SIG-M5 treated with dmso at 0.1 percent for 504 hours (cell line): Measurements from ENCODE around the gene MTCP1.

Source experiments
- DNase-seq: peaks from one replicate; lab custom pipeline; 2025; ENCODE audit not compliant: unreplicated experiment; lab: John Stamatoyannopoulos, UW

MTCP1 gene

DNA sequence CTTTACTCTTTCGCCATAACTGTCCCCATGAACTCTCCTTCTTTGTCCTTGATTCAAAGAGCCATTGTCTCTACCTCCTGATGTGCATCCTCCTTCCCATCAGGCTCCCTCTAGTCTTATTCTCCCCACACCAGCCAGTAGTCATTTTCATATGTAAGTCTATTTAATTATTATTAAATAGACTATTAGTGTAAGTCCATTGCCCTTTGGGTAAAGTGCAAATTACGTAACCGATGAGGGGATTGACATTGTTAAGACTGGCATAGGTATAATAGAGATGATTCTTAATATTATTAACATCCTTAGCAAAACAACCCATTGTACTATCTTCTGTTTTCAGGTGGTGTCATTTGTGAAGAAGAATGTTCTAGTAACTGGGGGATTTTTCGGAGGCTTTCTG, 16.7 kb downstream of the MTCP1 start:
- no peak for DNase-seq

DNA sequence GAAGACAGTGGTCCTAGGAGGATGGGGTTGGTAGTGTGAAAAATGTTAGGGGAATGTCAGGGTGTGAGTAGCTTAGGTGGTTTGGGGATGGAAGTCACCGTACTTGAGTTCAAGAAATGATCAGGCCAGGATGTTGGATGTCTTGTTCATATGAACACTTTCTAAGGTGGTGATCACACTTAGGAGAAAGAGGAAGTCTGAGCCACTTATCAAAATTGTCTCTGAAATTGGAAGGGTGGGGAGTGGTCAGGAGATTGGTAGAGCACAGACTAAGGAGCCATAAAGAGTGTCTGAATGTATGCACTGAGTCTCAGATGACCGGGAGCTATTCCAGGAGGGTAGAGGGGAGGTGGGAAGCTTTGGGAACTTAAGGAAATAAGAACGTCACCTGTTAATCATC, 17.3 kb downstream of the MTCP1 start:
- DNase-seq: no peak

DNA sequence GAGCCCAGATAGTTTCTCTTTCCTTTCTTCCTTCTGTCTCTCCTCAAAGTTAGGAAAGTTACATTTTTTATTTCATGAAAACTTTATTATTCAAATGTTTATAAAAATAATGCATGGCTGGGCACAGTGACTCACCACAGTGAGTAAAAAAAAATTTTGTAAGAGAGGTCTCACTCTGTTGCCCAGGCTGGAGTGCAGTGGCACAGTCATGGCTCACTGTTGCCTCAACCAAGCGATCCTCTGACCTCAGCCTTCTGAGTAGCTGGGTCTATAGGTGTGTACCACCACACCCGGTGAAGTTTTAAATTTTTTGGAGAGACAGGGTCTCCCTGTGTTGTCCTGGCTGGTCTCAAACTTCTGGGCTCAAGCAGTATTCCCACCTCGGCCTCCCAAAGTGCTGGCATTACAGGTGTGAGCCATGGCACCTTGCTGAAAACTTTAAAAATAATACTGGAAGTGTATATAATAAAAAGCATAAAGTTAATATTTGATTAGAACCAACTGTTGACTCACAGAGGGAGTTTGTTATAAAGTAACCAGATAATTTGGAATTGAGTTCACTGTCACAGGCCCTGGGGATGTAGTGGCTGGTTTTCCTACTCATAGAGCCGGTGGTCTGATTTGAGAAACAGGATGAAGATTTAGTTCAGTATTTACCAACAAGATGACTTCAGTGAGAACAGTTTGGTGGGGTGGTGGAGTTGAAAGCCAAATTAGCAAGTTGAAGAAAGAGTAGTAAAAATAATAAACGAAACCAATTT, 18.0 kb downstream of the MTCP1 start:
- no peak for DNase-seq

DNA sequence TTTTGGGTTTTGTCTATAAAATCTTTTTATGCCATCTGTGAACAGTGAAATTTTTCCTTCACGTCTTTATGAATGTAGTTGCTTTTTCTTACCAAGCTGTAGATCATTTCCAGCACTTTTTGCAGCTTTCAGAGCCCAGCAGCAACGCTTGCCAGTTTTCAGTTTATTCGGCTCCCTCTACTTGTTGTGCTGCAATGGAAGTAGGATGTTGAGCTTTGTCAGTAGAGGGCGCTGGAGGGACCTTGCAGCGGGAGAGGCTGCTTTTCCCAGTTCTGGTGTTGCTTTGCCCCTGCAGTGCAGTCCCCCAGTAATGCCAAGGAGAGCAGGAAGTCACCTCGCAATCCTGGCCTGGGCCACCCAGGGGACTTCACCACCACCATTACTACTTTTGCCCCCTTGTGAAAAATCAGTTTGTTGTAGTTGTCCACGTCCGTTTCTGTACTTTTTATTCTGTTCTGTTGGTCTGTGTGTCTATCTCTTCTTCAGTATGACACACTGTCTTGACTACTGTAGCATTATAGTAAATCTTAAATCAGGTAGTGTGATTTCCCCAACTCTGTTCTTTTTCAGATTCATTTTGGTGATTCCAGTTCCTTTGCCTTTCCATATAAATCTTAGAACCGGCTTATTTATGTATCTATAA, 21.8 kb downstream of the MTCP1 start:
- DNase-seq: peak; percentile 56

DNA sequence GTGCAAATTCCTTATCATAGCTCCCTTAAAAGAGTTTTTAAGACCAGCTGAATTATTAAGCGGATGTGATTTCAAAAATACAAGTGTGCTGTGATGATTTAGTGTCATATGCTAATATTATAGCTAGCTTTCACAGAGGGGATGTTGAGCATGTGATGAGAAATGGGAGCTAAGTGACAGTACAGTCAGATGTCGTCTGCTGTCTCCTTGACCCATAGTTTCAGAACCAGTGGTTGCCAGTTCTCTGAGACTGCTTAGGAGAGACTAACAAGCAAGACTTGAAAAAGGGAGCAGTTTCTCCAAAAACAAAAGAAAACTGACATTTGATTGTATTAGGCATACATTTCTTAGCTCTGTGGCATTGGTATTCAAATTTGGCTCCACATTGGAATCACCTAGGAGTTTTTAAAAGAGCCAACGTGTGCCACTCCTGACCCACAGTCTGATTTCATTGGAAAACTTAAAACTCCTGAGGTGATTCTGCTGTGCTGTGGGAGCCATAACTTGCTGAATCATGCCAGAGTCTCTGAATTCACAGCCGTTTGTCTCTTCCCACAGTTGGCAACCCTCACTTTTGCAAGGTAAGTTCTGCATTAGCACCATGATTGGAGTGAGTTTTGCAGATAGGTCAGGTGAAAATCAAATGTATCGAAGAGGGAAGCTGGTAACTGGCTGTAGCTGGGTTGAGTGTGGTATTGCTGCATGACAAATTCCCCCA, 24.0 kb downstream of the MTCP1 start:
- no peak for DNase-seq

DNA sequence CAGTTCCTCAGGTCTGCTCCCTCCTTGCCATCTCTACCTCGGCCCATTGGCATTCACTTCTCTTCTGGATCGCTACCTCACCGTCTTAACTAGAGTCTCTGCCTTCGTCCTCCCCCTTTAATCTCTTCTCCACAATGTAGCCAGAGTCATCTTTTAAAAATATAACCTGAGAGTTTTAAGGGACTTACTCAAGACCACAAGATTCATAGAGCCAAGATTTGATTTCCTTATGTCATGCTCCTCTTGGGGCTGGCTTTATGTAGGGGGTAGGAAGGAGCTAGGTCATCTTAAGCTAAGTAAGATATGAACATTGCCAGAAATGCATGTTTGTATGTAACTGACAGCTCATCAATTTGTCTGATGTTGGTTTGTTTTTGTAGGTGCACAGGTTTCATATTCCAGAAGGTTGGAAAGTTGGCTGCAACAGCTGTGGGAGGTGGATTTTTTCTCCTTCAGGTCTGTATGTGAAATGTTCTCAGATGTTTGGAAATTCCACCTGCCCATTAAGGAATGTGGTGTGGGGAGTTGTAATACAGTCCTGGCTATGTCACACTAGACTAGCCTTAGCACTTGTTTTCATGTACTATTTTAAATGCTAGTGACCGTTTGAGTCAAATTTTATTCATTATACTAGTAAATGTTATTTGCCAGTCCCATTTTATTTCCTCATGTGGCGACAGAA, 24.7 kb downstream of the MTCP1 start:
- no peak for DNase-seq

DNA sequence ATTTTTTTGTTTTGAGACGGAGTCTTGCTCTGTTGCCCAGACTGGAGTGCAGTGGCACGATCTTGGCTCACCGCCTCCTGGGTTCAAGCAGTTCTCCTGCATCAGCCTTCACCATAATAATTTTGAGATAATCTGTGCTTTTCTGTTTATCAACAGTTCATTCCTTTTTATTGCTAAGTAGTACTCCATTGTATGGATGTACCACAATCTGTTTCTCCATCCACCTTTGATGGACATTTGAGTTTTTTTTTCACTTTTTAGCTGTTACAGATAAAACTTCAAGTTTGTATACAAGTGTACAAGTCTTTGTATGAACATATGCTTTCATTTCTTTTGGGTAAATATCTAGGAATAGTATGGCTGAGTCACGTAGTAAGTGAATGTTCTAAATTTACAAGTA, 35.2 kb downstream of the MTCP1 start:
- no peak for DNase-seq

DNA sequence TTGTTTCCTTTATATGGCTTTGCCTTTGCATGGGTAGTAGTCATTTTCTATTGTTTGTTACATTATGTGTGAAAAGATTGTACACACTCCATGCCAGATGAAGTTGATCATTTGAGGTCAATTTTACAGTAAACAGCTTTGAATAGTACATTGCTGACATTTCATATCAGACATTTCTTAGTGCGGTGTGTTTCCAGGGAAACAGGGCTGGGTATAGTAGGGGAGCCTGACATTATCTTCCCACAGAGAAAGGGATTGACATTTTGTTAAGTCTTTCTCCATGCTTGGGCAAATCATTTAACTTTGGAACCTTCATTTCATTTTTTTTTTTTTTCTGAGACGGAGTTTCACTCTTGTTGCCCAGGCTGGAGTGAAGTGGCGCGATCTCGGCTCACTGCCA, 39.3 kb downstream of the MTCP1 start:
- DNase-seq: no peak

DNA sequence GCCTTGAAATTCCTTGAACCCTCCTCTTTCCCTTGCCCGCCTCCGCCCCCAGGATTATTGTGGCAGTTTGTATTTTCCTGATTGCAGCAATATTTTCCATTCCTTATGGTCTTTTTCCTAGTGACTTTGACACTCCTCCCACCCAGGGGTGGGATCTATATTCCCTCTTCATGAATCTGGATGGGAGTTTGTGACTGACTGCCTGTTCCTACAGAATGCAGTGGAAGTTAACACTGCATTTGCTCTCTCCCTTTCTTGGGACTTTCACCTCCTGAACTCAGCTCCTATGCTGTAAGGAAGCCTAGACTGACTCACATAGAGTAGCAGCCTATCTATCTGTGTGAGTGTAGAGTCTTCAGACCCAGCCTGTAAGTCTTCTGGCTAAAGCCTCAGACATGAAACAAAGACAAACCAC, 42.1 kb downstream of the MTCP1 start:
- no peak for DNase-seq

DNA sequence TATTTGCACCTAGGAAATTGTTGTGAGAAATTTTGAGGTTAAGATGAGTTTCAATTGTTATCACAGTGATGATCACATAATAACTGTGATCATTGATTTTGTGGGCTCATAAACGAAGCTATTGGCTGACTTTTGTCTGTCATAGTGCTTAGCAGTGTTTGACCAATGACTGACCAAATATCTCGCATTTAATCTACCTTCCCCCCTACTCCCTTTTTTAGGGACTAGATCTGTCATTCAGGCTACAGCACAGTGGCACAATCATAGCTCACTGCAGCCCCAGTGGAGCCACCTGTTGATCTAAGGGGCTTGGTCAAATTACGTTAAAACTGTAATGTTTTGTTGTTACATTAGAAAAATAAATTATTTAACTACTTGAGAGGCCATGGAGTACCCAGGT, 42.8 kb downstream of the MTCP1 start:
- DNase-seq: no peak

DNA sequence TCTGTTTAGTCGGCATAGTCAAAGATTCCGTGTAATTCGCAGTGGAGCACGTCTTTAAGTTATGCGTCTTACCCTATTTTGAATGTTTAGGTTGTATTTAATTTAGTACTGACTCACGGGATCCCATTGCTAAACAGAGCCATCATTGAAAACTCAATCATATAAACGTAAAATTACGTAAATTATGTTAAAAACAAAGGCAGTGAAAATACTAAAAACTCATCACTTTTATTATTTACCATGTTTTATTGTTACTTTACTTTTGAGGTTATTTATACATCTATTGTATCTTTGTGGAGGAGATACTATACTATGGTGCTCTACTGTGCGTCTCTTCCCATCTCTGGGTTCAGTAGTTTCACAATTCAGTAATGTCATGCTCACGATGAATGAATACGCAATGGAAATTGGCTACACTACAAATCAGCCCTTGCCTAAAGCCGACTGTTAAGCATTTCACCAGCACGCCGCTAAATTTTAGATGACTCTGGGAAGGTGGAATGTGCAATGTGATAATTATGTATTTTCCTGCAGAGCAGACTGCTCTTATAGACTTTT, 43.3 kb downstream of the MTCP1 start:
- DNase-seq: peak; percentile 63

DNA sequence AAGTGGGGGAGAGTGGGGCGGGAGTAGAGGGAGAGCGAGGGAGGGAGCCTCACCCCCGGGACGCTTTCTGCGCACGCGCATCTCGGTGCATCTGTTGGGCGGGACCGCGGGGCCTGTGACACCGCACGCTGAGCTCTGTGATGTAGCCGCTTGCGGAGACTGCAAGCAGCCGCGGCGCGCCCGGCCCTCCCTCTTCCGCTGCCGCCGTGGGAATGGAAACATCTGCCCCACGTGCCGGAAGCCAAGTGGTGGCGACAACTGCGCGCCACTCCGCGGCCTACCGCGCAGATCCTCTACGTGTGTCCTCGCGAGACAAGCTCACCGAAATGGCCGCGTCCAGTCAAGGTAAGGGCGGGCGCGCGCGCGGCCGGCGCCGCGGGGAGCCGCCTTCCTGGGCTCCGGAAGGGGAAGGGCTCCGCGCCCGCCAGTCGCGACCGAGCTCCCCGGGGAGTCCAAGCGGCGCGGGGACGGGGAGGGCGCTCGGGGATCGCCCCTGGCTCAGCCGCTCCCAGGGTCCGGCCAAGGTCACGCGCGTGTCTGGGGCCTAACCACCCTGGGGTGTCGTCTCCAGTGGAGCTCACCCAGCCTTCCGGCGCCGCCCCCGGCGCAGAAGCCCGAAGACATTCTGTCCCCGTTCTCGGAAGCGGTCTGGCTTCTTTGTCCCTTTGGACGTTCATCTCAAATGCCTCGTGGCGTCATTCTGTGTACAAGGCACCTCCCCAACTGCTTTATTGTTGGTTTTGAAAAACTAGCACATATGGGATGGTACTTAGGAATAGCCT, 44.0 kb downstream of the MTCP1 start, which contains the start of gene FUNDC2:
FUNDC2 (plus strand) TSS at position 118 of the 782 bp plus-strand sequence; CDS start at position 213, 95 bp downstream.
- DNase-seq: peak; percentile 86

DNA sequence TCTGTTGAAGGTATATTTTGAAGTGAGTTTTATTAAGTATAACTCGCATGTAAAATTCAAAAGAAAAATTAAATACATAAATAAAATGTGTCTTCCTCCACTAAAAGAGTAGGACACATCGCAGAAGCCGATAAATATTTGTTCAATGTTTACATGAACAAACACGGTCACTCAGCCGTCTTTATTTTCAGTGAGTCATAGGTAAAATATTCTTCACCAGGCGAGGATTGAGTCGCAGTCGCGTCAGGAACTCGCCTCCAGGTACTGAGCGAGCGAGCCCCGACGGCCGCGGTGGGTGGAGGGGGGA, 44.6 kb downstream of the MTCP1 start:
- DNase-seq: no peak

DNA sequence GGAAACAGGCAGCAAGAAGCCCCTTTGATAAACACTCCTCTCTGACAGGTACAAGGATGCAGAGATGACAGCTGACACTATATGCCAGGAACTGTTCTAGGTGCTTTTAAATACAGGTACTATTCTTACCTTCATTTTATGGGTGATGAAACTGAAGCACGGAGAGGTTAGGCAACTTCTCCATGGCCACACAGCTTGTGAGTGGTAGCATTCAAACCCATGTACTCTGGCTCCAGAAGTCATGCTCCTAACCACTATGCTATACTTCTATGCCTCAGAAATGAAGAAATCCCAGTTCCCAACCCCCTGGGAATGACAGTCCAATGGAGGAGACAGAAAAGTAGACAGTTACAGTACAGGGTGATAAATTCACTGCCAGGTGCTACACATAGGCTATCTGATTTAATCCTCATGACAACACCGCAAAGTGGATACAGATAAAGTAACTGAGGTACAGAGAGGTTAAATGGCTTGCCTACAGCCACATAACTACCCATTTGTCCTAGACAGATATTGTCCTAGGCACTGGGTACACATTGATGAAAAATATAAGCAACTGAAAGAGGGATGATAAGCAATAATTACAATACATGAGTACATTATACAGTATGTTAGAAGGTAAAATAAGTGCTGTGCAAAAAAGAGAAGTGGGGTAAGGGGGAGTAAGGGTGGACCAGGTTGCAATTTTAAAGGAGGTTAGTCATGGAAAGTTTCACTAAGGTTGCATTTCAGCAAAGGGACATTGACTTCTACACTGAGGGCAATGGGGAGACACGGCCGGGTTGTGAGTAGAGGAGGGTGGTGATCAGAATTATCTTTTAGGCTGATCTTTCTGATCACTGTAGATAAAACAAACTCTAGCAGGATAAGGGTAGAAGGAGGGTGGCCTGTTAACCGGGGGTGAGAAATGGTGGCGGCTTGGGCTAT, 46.8 kb downstream of the MTCP1 start:
- no peak for DNase-seq

DNA sequence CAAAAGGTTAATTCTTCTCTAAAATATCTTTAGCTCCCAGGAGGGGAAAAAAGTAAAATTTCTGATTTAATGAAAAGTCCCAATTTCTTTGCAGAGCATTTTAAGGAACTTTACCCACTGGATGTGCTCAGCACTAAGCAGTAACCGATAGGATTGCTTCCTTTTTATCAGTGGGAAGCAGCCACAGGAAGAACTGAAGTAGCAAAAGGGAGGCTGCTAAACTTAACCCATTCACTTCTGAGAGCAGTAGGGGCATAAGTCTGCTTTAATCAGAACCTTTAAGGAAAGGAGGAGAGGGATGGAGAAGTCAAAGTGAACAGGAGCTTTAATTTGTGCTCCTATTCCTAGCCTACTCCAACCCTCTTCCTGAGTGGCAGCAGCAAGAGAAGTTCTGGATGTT, 48.4 kb downstream of the MTCP1 start, which contains the start of gene F8:
F8 (minus strand) TSS at position 139 of the 400 bp plus-strand sequence. CDS start 171 bp downstream, outside the sequence.
- DNase-seq: no peak

DNA sequence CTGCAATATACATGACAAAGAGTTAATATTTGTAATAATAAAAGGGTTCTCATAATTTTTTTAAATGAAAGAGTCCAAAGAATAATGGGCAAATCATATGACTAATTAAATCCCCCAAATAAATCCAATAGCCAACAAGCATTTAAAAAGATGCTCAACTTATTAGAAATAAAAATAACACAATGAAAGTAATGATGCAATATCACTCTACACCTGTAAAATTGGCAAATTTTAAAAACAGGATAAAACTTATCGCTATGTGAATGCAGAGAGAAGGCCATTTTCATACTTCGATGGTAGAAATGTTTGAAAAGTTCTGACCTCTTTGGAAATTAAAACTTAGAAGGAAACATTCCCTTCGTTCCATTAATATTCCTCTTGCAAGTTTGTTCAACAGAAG, 50.3 kb downstream of the MTCP1 start:
- DNase-seq: no peak
